ENCODE results near the gene RFWD3. TPM values are rescaled to one million over a fixed set of nuclear protein-coding genes. Genes with fewer than 3 reads are reported as not detected.

The RFWD3 gene
- total and polyA plus RNA-seq, 2 of the 8 experiments (the other 6 are each of a cell fraction or from before 2014, with no cell fraction given): 67.1 to 114 TPM

- TF ChIP-seq NRF1 (IDR thresholded peaks at IDR 0.05; ENCODE audit: low read depth, low read length): no peak
- no peak for TF ChIP-seq USF2 (IDR thresholded peaks at IDR 0.05; ENCODE audit: low read length)
- no peak for TF ChIP-seq RNF2 (IDR thresholded peaks at IDR 0.05; ENCODE audit: borderline replicate concordance, low read depth, low read length, missing control alignments, poor library complexity, severe bottlenecking)
- TF ChIP-seq PHF8 (conservative IDR thresholded peaks at IDR 0.05; ENCODE audit: low read depth, low read length): no peak
- no peak for TF ChIP-seq SUZ12 (IDR thresholded peaks at IDR 0.05; ENCODE audit: low read length)
- TF ChIP-seq HDAC2 (IDR thresholded peaks at IDR 0.05; ENCODE audit: borderline replicate concordance in 1 of 2, low read depth in 2 of 2, low read length in 2 of 2): no peak
- no peak for TF ChIP-seq FOSL1 (IDR thresholded peaks at IDR 0.05; ENCODE audit: insufficient read depth, low read depth, low read length)
- TF ChIP-seq CHD2 (IDR thresholded peaks at IDR 0.05; ENCODE audit: low read length): no peak
- no peak for TF ChIP-seq TAF1 (IDR thresholded peaks at IDR 0.05; ENCODE audit: low read depth, low read length)
- no peak for TF ChIP-seq JUND (IDR thresholded peaks at IDR 0.05; ENCODE audit: low read length)
- no peak for TF ChIP-seq POU5F1 (IDR thresholded peaks at IDR 0.05; ENCODE audit: low read depth, low read length)
- no peak for TF ChIP-seq ASH2L (IDR thresholded peaks at IDR 0.05; ENCODE audit: low read length)
Measured at GRCh38 chr16:74605332-74605731, 61.3 kb downstream of the RFWD3 start (continued).

Data from H1 (cell line).